ENCODE results near the gene AIMP1.
"Not testable (repeated sequence)": the region's sequence is repeated elsewhere in the genome, so short reads cannot be mapped to it uniquely, and the experiment has no call there.

Gene AIMP1

DNA sequence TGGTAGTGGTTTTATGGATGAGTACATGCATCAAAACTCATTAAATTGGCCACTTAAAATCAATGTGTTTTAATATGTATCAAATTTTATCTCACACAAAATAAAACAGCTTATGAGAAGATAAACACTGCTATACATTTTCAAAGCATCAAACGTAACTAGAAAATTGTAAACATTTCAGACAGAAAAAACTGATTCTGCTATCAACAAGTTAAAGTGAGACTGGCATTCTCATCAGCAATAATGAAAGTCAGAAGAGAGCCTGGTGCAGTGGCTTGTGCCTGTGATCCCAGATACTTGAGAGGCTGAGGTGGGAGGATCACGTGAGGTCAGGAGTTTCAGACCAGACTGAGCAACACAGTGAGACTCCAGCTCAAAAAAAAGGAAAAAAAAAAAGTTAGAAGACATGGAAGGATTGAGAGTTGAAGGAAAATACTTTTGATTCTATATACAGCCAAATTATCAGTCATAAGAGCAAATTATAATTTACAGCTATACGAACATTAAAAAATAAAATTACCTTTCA lies 3.3 kb upstream of the AIMP1 start:
- no peak for DNase-seq

DNA sequence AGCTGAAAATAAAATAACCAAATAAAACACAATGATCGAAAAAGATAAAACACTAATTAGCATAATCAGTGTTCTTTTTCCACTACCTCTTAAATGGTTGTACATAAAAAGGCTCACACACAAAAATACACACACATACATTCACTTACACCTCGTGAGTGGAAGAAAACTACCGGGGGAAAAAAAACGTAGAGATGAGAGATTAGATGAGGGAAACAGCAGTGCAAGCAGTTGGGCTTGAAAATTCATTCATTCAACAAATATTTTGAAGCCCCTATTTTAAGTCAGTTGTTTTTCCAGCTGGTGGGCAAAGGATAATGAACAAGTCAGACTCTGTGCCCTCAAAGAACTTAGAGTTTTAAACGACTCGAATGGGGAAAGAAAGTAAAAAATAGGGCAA lies 1.4 kb upstream of the AIMP1 start:
- DNase-seq, result no peak

DNA sequence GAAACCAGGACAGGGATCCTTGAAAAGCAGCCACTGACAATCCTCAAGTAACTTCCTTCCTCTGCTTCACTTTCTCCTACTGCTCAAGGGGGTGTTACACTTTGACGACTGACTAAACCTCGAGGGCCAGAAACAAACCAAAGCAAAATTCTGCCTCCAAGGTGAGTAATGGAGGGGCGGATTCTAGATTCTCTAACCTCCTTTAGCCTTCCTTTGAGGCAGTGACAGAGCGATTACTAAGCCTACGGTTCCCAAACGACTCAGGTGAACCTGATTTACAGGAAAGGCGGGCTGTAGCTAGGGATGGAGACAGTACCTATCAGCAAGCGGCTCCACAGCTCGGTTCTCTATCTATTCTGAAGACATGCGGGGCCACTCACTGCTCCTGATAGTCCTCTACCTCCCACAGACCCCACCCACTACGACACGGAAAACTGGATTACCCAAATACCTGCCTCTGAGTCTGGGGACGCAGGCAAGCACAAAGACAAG lies 828 bp upstream of the AIMP1 start:
- peak; percentile 56 for DNase-seq

DNA sequence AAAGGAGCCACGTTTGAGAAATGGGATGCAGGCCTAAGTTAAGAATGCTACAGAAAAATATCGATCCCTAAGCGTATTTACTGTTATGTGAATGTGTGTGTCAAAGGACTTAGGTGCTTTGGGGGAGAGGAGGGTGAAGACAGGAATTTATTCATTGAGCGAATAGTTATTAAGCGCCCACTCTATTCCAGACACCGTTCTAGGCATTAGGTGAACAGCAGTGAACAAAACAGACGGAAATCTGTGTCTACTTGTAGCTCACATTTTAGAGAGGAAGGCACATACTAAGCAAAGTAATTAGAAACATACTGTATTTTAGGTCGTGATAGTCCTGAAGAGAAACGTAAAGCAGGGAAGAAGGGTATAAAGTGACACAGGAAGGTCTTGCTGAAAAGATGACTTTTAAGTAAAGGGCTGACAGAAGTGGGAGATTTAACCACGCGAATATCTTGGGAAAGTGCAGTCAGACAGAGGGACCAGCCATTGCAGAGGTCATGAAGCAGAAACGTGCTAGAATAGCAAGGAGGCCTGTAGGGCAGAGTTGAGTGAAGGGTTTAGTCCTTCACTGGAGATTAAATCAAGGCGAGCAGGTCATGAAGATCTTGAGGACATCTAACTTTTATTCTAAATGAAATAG lies 541 bp downstream of the AIMP1 start:
- no peak for DNase-seq

DNA sequence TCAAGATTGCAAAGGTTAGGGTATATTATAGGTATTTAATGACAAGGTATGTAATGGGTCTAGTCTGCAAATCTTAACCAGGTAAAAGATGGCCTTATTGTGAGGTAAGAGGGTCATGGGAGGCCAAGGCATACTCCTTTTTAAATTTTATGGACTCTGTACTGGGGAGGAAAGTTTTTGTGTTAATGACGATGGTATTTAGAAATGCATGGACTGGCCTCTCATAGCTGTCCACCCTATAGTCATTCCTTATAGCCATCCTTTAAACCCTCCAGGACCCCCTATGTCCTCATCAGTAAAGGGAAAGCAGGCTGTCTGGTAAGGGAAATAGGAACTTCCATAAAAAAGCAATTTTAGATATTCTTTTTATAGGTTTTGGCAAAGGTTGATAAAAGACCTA lies 1.5 kb downstream of the AIMP1 start:
- DNase-seq, result no peak

DNA sequence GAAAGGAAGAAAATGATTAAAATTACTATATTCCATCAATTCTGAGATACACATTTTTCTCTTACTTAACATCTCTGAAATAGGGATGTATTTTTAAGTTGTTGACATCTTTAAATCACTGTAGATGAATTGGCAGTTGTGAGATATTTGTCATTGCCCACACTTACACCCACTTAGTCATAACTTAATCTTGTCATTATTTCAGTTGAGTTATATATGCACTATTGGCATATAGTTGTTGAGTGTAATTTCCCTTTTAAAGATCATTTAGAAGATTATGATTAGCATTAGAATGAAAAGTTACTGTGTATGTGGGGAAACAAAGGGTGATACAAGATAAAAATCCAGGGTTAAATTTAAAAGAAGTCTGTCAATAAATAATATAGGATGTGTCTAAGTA lies 2.2 kb downstream of the AIMP1 start:
- DNase-seq, result no peak

DNA sequence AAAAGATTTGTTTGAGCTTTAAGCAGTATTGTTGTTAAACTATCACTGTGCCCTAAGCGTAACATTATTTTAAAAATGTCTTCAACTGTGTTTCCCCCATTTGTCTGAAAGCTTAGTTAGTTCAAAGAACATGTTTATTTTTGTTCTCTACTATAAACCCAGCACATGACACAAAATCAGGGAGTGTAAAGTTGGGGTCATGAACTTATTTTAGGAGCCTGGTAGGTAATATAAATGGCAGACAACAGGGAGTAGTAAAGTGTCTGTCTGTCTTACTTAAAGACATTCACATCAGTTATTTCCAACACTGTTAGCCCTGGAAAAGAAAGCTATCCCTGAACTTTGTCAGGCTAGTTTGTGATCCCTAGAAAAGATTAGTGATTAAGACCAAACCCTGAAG lies 3.9 kb downstream of the AIMP1 start:
- no peak for DNase-seq

DNA sequence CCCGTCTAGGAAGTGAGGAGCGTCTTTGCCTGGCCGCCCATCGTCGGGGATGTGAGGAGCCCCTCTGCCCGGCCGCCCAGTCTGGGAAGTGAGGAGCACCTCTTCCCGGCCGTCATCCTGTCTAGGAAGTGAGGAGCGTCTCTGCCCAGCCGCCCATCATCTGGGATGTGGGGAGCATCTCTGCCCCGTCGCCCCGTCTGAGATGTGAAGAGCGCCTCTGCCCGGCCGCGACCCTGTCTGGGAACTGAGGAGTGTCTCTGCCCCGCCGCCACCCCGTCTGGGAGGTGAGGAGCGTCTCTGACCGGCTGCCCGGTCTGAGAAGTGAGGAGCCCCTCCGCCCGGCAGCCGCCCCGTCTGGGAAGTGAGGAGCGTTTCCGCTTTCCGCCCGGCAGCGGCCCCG lies 4.8 kb downstream of the AIMP1 start:
- not testable (repeated sequence) for DNase-seq

DNA sequence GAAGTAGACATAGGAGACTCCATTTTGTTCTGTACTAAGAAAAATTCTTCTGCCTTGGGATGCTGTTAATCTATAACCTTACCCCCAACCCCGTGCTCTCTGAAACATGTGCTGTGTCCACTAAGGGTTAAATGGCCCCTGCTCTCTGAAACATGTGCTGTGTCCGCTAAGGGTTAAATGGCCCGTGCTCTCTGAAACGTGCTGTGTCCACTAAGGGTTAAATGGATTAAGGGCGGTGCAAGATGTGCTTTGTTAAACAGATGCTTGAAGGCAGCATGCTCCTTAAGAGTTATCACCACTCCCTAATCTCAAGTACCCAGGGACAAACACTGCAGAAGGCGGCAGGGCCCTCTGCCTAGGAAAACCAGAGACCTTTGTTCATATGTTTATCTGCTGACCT lies 5.5 kb downstream of the AIMP1 start:
- DNase-seq, result not testable (repeated sequence)

DNA sequence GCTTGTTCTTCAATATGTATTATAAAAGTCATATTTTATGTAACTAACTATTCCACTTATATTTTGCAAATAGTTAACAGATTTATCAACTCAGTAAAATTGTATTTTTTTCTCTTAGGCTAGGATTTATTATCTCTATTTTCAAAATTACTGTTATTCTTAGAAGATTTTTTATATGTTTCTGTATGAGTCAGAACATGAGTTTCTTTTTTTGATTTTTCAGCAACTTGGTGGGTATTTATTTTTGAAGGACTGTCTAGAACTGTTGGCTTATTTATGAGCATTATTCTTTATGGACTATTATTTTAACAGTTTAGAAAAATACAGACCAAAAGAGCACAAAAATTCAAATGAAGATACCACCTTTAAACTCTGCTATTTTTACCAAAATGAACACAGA lies 6.8 kb downstream of the AIMP1 start:
- no peak for DNase-seq

DNA sequence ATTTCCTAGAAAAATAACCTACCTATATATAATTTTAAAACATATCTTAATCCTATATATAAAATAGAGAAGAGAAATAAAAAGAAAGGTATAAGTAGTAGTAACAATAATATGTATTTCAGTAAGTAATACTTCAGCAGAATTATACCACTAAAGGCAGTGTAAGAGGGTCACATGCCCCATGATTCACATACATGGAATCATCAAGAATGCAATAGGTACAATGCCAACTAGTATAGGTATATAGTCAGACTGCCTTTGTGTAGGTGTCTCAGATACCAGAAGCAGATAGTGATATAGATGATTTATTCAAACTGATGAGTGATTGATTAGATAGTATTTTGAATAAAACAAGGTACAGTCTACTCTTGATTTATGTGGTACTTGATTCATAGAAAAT lies 9.4 kb downstream of the AIMP1 start:
- no peak for DNase-seq

DNA sequence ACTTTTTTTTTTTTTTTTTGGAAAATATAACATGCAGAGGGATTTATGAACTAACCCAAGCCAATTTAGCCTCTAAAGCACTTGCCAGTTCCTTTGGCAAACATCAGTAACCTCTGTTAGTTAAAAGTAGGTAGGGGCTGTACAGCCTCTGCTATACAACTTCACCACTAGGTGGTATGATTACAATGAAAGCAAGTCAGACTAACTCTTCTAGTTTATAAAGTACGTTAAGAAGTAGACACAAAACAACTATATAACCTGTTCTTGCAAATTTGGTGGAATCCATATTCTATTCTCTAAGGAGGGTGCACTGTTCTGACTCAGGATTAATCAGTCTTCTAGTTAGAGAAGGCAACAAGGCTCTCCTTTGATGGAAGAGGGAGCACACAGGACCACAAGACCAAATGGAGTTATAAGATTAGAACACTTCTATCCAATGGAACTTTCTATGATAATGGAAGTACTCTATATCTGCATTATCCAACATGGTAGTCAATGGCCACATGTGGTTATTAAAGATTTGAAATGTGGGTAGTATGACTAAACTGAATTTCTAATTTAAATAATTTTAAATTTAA lies 12.8 kb downstream of the AIMP1 start:
- no peak for DNase-seq

DNA sequence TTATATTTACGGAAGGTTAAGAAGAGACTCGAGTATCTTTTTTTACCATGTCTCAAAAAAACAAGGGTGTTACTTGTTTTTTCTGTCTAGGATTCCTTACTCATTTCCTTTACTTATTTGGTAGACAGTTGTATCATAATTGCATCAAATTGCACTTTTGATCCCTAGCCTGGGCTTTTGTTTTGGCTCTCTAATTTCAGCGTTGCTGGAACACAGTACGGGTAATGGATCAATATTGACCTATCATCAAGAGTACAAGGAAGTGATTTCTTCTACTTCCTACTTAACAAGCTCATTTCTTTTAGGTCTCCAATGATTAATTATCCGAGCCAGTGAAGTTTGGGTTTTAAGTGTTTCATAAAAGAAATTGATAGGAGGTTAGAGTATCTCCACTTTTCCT lies 16.8 kb downstream of the AIMP1 start:
- no peak for DNase-seq

DNA sequence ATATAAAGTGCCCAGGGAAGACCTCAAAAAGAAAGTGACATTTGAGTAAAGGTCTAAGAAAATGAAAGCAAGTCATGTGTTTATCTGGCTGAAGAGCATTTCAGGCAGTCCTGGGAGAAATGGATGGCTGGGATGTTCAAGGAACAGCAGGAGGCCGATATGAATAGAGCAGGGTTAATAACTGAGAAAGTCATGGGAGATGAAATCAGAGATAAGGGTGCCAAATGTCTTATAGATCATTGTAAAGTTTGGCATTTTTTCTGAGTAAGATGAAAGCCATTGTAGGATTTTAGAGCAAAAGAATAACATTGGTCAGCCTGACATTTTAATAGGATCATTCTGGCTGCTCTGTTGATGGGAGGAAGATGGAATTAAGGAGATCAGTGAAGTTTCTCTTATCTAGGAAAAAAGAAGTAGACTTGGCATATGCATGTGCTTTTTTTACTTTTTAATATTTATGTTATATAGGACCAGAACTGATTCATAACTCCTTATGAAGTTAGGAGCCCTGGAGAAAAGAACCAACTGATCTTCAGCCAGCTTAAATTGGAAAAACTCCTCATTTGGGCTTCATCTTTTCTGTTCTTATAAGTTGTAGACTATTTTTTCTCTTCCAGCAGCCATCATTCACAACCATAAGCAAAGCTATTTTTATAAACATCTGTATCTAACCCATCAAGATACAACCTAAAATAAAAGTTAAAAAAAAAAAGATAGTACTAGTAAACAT lies 18.6 kb downstream of the AIMP1 start:
- no peak for DNase-seq

DNA sequence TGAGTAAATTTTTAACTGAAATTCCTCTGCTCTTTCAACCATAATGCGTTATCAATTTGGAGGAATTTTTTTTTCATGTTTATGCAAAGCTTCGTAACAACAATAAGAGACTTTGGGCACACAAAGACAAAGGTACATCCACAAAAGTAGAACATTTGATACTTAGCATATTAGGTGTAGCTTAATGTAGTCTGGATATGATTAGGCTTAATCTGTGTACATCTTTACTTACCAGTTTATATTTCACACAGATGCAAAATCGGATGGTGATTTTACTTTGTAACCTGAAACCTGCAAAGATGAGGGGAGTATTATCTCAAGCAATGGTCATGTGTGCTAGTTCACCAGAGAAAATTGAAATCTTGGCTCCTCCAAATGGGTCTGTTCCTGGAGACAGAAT lies 20.3 kb downstream of the AIMP1 start:
- DNase-seq, result no peak

DNA sequence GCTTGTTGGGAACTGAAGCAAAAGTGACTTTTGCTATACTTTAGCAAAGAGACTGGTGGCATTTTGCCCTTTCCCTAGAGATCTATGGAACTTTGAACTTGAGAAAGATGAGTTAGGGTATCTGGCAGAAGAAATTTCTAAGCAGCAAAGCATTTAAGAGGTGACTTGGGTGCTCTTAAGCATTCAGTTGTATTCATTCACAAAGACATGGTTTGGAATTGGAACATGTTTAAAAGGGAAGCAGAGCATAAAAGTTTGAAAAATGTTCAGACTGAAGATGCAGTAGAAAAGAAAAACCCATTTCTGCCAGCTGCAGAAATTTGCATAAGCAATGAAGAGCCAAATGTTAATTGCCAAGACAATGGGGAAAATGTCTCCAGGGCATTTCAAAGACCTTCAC lies 21.6 kb downstream of the AIMP1 start:
- no peak for DNase-seq

DNA sequence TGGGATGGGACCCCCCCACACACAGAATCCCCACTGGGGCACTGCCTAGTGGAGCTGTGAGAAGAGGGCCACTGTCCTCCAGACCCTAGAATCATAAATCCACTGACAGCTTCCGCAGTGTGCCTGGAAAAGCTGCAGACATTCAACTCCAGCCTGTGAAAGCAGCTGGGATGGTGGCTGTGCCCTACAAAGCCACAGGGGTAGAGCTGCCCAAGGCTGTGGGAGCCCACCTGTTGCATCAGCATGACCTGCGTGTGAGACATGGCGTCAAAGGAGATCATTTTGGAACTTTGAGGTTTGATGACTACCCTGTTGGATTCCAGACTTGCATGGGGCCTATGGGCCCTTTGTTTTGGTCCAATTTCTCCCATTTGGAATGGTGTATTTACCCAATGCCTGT lies 22.3 kb downstream of the AIMP1 start:
- DNase-seq, result no peak

DNA sequence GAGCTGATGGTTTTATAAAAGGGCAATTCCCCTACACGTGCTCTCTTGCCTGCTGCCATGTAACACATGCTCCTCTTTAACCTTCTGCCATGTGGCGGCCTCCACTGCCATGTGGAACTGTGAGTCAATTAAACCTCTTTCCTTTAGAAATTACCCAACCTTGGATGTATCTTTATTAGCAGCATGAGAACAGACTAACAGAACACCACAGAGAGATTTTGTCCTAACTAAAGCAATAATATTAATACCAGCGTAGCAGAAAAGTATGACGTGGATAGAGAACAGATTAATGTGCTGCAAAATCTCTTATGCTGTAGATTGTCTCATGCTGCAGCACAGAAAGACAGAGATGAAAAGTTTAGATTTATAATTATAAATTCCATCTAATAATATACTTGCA lies 23.1 kb downstream of the AIMP1 start:
- no peak for DNase-seq

DNA sequence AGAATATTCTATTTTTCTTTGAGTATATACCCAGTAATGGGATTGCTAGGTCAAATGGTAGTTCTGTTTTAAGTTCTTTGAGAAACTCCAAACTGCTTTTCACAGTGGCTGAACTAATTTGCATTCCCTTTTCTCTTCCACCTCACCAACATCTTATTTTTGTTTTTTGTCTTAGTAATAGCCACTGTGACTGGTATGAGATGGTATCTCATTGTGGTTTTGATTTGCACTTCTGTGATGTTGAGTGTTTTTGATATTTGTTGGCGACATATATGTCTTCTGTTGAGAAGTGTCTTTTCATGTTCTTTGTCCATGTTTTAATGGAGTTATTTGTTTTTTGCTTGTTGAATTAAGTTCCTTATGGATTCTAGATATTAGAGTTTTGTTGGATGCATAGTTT lies 24.4 kb downstream of the AIMP1 start:
- no peak for DNase-seq

DNA sequence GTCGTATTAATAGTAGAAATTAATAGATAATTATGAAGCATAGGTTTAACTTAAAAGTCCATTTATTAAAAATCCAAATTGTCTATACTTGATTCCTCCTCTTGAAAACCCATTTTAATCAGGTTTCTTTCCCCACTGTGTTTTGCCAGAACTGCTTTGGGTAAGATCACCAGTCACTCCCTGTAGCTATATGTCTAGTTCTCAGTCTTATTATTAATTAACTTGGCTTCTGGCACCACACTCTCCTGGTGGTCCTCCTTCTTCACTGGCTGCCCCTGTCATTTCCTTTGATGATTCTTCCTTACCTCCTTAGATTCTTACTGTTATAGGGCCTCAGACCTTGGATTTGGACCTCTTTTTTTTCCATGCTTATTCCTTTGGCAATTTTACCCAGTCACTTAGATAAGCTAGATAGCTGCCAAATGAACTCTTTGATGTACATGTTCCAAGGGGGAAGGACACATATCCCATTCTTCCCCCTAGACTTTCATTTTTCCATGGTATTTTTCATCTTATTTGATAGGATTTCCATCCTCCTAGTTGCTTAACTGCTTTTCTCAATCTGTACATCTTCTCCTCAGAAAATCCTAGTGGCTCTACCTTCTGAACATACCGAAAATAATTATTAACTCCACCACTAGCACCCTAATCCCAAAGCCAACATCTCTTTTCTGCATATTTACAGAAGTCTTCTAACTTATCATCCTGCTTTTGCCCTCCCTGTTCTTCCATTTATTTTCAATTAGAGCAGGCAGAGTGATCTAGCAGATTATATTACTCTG lies 27.7 kb downstream of the AIMP1 start:
- DNase-seq, result no peak

DNA sequence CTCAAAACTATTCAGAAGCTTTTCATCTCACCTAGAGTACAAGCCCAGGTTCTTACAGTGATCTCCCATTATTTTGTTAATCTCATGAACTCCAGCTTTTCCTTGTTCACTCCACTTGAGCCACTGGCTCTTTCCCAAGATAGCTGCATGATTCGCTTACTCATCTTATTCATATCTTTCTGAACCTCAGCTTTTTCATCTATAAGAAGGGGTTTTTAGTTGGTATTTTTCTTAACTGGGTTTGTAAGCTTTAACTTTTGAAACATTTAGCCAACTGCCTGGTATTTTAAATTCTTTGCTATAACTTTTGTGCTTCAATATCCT lies 28.3 kb downstream of the AIMP1 start:
- DNase-seq, result no peak

DNA sequence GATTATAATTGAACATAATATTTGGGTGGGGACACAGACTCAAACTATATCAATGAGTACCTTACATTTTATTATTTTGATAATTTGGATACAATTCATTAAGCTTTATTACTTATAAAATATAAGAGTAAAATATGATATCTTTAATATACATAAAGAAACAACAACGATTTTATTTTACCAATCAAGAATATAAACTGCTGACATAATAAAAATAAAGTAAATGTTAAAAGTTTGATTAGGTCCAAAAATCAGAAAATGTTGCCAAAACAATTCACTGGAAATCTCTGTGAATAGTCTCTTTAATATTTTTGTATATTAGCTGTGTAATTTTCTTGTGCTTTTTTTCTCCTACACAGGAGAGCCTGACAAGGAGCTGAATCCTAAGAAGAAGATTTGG lies 30.8 kb downstream of the AIMP1 start:
- DNase-seq, result no peak

DNA sequence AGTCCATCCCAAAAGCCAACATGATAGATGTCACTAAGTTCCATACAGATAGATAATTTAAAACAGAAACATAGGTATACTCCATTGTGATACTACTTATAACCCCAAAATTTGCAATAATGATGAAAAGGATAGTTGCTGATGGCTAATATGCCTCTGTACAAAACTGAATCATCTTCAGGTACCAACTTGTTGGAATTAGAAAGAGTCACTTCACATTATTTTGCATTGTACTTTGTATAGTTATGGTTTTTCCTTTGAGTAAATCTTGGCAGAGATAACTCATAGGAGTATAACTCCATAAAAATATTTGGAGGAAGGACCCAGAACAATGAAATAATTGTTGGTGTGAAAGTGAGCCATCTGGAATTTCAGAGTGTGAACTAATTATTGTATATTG lies 34.7 kb downstream of the AIMP1 start:
- no peak for DNase-seq

DNA sequence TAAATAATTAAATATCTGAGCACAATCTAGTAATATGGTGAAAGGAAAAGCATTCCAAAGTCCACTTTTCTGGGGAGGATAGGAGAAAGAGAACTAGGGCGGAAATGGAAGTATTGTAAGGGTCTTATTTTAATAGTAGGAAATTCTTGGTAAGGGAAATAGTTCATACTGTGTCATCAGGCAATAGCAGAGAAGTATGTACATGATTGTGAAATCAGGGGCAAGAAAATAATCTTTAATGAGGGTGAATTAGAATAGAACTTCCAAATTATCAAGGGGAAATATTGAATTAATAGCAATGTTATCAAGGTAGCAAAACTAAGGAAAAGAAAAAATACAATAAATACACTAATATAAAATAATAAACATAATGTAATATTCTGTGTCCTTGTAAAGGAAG lies 37.4 kb downstream of the AIMP1 start:
- DNase-seq, result no peak

Measured in activated naive CD4-positive, alpha-beta T cell treated with anti-CD3 and anti-CD28 coated beads, Interleukin-2, amount 50 U/mL, for 16 hours (primary cell).